ENCODE measurements around the gene NAPEPLD.
A peak's percentile ranks its signal among the peaks of the same experiment; 100 is the strongest.
"Not testable (repeated sequence)": the region's sequence is repeated elsewhere in the genome, so short reads cannot be mapped to it uniquely, and the experiment has no call there.

NAPEPLD gene

DNA sequence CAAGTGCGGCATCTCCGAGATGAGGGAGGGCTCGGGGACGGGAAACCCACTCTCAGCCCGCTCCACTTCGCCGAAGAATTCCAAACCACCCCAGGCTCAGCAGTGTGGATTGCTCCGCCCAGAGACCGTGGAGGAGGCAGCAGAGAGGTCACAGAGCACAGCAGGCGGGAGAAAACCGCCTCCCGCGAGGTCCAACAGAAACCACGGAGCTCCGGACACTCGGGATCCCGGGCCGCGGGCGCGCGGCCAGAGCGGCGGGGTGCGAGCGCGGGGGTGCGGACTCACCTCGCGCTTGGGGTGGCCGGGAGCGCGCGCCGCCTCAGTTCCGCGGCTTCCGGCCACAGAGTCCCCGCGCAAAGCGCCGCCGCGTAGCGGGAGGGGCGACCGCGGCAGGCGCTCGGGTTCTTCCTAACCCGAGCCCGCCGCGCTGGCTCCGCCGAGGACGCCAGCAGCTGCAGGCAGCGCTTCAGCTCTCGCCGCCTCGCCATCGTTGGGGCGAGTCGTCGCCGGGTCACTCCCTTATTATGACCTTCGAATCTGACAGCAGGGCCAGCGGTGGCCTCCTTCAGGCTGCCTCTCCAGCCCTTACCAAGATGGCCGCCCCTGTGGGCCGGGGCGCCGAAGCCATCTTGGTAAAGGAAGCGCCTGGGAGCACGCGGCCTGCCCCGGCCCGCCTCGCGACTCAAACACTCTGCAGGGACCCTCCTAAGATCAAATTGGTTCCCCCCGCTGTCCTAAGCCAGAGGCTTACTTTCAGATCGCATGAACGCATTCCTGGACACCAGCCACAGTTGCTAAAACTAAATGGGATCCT lies at the start of gene NAPEPLD:
Gene NAPEPLD (minus strand): TSS at position 106 of the 814 bp plus-strand sequence. CDS start 20,323 bp downstream, outside the sequence.
- peak; percentile 66 for DNase-seq

GRCh38 chr7:103198079-103198478 lies 49.2 kb upstream of the NAPEPLD start:
- not testable (repeated sequence) for DNase-seq

GRCh38 chr7:103195364-103195763 lies 46.5 kb upstream of the NAPEPLD start:
- not testable (repeated sequence) for DNase-seq

DNA sequence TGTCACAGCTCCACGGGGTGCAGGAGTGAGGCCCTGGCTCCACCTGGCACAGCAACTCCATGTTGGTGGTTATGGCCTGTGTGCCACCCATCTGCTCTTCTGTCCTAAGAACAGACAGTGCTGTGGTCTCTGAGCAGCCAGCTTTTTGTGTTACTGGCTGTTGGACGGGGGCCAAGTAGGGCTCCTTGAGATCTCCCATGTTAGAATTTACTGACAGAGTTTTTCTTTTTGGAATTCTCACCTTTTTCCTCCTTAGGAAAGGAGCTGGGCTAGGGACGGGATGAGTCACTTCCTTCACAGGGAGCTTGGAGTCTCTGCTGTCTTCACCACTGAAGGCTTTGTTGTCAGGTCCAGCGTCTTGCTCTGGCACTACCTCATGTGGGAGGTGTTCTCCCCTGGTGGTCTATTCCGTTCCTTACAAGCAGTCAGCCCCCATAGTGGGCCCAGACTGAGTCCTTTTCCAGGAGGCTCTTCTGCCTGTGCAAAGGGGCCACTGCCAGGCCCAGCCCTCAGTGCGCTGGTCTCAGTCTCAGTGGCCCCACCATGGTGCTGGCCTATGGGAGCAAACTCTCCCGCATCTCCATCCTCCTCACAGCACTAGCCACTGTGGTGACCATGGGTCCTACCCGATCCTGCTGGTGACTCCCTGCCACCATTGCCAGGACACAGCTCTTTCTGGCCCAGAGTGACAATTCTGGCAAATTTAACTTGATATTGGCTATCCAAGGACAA lies 23.7 kb upstream of the NAPEPLD start:
- not testable (repeated sequence) for DNase-seq

DNA sequence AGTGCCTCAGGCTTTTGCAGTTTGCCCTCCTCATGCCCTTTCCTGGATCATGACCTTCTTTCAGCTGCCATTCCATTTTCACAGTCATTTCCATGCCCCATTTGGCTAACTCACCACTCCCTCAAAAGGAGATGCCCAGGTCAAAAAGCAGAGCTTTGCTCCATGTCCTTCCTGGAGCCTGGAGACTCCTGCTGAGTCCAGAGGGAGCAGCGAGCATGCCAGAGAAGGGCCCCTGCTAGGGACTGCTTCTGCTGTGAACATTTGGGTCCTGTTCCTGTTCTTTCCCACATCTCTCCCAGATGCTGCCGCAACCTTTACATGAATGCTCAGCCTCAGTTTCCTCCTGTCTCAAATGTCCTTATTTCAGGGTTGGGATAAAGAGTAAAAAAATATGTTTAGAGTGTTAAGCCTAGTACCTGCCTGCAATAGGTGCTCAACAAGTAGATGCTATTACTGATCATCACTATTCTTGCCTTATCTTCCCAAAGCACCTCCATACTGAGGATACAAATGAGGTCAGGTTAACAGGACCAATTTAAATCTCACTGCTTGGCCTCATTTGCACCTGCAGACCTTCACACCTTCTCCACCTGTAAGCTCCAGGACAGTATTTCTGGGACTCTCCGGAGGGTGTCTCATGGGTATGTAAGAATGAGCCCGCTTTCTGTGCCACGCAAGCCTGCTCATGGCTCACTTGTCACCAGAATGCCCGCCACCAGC lies 23.0 kb upstream of the NAPEPLD start:
- DNase-seq: not testable (repeated sequence)

GRCh38 chr7:103166921-103167544 lies 18.1 kb upstream of the NAPEPLD start:
- DNase-seq: not testable (repeated sequence)

DNA sequence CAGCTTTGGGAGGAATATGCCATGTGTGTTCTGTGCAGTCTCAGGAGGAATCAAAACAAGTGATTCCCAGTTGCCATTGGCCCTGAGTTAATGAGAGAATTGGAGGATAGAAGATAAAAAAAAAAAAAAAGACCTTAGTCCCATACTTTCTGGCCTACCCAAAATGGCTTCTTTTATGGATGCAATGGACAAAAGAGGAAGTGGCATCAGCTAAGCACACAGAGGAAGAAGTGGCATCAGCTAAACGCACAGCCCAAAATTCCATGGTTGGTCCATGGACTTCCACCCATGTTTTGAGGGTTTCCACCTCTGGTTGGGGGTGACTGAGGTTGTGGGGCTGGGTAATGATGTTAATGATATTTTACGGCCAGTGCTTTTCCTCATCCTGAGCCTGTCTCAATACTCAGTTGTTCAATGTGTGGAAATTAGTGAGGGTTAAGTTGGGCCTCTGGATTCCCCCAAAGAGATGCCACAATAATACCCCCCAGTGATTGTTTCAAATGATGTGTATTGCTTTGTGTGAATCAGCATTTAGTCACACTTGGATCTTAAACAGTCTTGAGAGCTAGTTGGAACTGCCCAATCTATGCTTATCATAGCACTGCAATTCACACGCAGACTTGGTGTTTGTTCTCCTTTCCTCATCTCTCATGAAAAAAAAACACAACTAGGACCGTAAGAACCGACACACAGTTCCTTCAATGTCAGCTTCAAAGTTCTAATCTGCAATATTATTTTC lies 14.4 kb upstream of the NAPEPLD start:
- DNase-seq: not testable (repeated sequence)

GRCh38 chr7:103162641-103163040 lies 13.7 kb upstream of the NAPEPLD start:
- not testable (repeated sequence) for DNase-seq

GRCh38 chr7:103161998-103162616 lies 13.2 kb upstream of the NAPEPLD start:
- not testable (repeated sequence) for DNase-seq

- not testable (repeated sequence) for DNase-seq
Observed at GRCh38 chr7:103159072-103159471, 10.2 kb upstream of the NAPEPLD start.

DNA sequence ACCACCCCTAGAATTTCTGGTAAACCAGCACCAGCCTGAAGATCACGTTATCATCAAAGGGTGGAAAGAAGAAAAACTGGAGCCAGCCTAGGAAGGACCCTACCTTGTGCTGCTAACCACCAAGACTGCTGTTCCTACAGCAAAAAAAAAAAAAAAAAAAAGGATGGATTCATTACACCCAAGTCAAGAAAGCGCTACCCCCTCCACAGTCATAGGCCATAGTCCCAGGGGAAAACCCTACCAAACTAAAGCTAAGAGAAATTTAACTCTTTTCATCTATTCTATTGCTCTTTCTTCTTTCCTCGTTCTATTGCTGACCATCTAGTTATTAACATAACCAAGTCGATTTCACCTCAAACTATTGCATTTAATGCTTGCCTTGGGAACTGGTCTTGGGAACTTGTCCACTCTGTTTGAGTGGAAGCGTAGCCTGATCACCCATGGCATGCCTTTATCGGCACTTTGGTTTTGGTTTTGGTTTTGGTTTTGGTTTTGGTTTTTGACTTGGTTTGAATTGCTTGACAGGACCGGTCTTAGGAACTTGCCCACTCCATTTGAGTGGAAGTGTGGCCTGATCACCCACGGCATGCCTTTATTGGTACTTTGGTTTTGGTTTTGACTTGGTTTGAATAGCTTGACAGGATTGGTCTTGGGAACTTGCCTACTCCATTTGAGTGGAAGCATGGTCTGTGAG lies 6.6 kb upstream of the NAPEPLD start:
- DNase-seq: not testable (repeated sequence)

GRCh38 chr7:103154042-103154441 lies 5.1 kb upstream of the NAPEPLD start:
- DNase-seq: no peak

- DNase-seq: not testable (repeated sequence)
Observed at GRCh38 chr7:103152744-103153617, 4.1 kb upstream of the NAPEPLD start.

DNA sequence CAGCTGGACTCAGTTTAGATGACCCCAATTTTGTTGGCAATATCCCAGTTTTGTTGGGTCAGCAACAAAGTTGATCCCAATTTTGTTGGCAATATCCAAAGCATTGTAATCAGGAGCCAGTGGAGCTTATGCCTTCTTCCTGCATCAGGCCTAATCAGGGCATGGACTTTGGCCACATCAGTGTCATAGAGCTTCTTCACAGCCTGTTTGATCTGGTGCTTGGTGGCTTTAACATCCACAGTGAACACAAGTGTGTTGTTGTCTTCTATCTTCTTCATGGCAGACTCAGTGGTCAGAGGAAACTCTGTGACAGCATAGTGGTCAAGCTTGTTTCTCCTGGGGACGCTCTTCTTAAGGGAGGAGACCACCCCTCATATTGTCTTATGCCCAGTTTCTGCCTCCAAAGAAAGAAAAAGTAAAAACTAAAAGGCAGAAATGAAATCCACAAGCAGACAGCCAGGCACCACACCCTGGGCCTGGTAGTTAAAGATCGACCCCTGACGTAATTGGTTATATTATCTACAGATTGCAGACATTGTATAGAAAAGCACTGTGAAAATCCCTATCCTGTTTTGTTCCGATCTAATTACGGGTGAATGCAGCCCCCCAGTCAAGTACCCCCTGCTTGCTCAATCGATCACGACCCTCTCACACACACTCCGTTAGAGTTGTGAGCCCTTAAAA lies 3.2 kb upstream of the NAPEPLD start:
- DNase-seq: not testable (repeated sequence)

- DNase-seq: no peak
Observed at GRCh38 chr7:103150192-103150591, 1.3 kb upstream of the NAPEPLD start.

DNA sequence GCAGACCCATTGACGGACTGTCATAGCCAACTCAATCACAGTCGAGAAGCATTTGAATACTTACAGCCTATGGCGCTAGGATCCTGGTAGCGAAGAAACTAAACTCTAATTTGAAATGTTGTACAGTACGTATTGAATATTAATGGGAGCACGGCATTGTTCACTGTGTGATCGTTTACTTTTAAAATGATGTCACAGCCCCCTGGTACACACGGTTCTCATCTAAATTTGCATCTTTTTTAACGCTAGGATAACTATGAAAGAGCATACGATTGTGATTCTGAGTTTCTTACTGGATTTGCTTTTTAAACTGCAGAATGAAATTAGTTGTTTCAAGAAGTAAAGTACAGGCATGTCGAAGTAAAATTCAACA lies 895 bp upstream of the NAPEPLD start:
- no peak for DNase-seq

DNA sequence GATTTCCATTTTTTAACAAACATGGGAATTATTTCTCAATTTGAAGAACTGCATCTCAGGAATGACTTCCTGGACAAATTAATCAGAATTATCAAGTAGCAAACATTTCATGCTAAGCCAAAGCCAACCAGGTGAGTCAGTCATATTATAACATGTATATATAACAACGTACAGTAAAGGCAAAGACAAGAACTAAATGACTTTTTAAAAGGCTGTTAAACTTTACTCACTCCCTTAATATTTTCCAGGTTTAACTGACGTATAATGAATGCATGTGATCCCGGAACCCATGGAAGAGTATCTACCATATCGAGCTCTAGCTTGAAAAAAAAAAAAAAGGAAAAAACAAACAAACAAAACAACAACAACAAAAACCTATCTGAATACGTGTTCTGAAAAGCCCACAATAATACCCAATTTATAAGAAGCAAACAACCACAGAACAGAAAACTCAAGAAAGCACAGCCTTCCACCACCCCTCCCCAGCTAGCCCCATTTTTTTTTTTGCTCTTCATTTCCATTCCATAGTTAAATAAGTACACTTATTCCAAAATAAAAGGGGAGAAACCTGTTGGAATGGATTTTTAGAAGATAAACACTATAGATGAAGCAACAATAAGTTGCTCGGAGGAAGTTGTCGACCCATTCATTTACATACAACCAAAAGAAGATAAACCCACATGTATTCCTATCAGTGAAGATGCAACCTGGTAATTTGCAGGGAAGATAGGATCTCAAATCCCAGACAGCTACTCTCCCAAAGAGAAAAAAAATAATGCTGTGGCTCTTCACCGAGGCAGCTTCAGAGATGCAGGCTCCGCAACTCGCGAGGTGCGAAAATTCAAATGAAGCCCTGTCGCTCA lies 537 bp downstream of the NAPEPLD start:
- DNase-seq: no peak

DNA sequence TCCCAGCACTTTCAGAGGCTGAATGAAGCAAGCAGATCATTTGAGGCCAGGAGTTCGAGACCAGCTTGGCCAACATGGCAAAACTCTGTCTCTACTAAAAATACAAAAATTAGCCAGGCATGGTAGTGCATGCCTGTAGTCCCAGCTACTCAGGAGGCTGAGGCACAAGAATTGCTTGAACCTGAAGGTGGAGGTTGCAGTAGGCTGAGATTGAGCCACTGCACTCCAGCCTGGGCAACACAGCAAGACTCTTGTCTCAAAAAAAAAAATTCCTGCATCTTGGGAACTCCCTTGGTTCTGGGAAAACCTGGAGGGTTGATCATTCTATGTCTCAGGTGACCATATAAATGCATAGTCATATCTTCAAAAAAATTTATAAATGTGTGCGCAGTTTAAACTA lies 4.1 kb downstream of the NAPEPLD start:
- not testable (repeated sequence) for DNase-seq
